WTC11 (cell line): Measurements from ENCODE around the gene SLAMF6. TPM values are rescaled to one million over a fixed set of nuclear protein-coding genes. Genes with fewer than 3 reads are reported as not detected.

Source experiments
- ATAC-seq: fragments of 200-7000 bp; cut with Tn5 transposase; 2 replicates; pipeline ENCODE4 v1.10.0; 2021; ENCODE audit warnings: mild to moderate bottlenecking, moderate library complexity
- CTCF ChIA-PET: fragments of 300-600 bp; sonication (Branson Sonifier 250); formaldehyde crosslinking; loops from one replicate; lab custom pipeline; 2021; ENCODE audit warnings: antibody characterized with exemption; lab: Charles Lee
- POLR2A ChIA-PET: fragments of 350-600 bp; sonication (Branson Sonifier 250); formaldehyde crosslinking; loops from one replicate; lab custom pipeline; 2021; ENCODE audit warnings: antibody characterized with exemption; lab: Charles Lee
- DNase-seq: peaks from one replicate; pipeline ENCODE4 v3.0.0; 2021; ENCODE audit warnings: low spot score
- H3K27ac Mint-ChIP-seq: 2 replicates; pipeline ENCODE4 v1.8.0; 2021; ENCODE audit warnings: mixed read lengths
- H3K27me3 Mint-ChIP-seq: 2 replicates; pipeline ENCODE4 v1.8.0; 2021; ENCODE audit warnings: low read depth, mild to moderate bottlenecking, moderate library complexity, mixed read lengths
- H3K36me3 Mint-ChIP-seq: 2 replicates; pipeline ENCODE4 v1.8.0; 2021; ENCODE audit warnings: mixed read lengths
- H3K4me1 Mint-ChIP-seq: 2 replicates; pipeline ENCODE4 v1.8.0; 2022; ENCODE audit warnings: mixed read lengths
- H3K4me3 Mint-ChIP-seq: 2 replicates; pipeline ENCODE4 v1.8.0; 2021; ENCODE audit warnings: mild to moderate bottlenecking, moderate library complexity, mixed read lengths
- H3K9me3 Mint-ChIP-seq: 2 replicates; pipeline ENCODE4 v1.8.0; 2021; ENCODE audit warnings: mixed read lengths
- CBFB ChIP-seq: sonication (generic); formaldehyde crosslinking; IDR thresholded peaks from 2 replicates; pipeline ENCODE4 v1.8.1; 2022; ENCODE audit warnings: mild to moderate bottlenecking, low read depth, missing genetic modification reagents
- CTCF ChIP-seq: fragments of 200-600 bp; IDR thresholded peaks from 2 replicates; pipeline ENCODE4 v1.8.0; 2022; ENCODE audit warnings: antibody characterized with exemption
- EMX1 ChIP-seq: fragments of 250-450 bp; sonication (Bioruptor Pico); IDR thresholded peaks from 2 replicates; pipeline ENCODE4 v1.8.0; 2021; ENCODE audit warnings: mild to moderate bottlenecking
- ETV6 ChIP-seq: sonication (generic); formaldehyde crosslinking; IDR thresholded peaks from 2 replicates; pipeline ENCODE4 v1.8.1; 2022; ENCODE audit warnings: mild to moderate bottlenecking, missing genetic modification reagents
- HMGXB4 ChIP-seq: sonication (generic); formaldehyde crosslinking; IDR thresholded peaks from 2 replicates; pipeline ENCODE4 v1.8.1; 2023; ENCODE audit warnings: mild to moderate bottlenecking, moderate library complexity, missing genetic modification reagents
- IRF2 ChIP-seq: sonication (generic); formaldehyde crosslinking; IDR thresholded peaks from 2 replicates; pipeline ENCODE4 v1.8.0; 2022; ENCODE audit warnings: low read depth, missing genetic modification reagents, borderline replicate concordance
- MYBL2 ChIP-seq: sonication (generic); formaldehyde crosslinking; IDR thresholded peaks from 2 replicates; pipeline ENCODE4 v1.8.1; 2023; ENCODE audit warnings: mild to moderate bottlenecking, moderate library complexity, missing genetic modification reagents
- NR2C2 ChIP-seq: sonication (generic); formaldehyde crosslinking; IDR thresholded peaks from 2 replicates; pipeline ENCODE4 v1.8.0; 2022; ENCODE audit warnings: mild to moderate bottlenecking, missing genetic modification reagents
- PREB ChIP-seq: sonication (generic); formaldehyde crosslinking; IDR thresholded peaks from 2 replicates; pipeline ENCODE4 v1.8.1; 2022; ENCODE audit warnings: mild to moderate bottlenecking, missing genetic modification reagents, moderate library complexity, borderline replicate concordance
- RORB ChIP-seq: fragments of 250-450 bp; sonication (Bioruptor Pico); IDR thresholded peaks from 2 replicates; pipeline ENCODE4 v1.9.0; 2021; ENCODE audit warnings: mild to moderate bottlenecking
- SMAD3 ChIP-seq: sonication (generic); formaldehyde crosslinking; IDR thresholded peaks from 2 replicates; pipeline ENCODE4 v1.8.0; 2022; ENCODE audit warnings: missing genetic modification reagents, mild to moderate bottlenecking, borderline replicate concordance
- TEAD1 ChIP-seq: sonication (generic); formaldehyde crosslinking; IDR thresholded peaks from 2 replicates; pipeline ENCODE4 v1.8.0; 2022; ENCODE audit warnings: mild to moderate bottlenecking, missing genetic modification reagents
- TEAD4 ChIP-seq: sonication (generic); formaldehyde crosslinking; IDR thresholded peaks from 2 replicates; pipeline ENCODE4 v1.8.0; 2022; ENCODE audit warnings: mild to moderate bottlenecking, missing genetic modification reagents
- TP53 ChIP-seq: sonication (generic); formaldehyde crosslinking; IDR thresholded peaks from 2 replicates; pipeline ENCODE4 v1.8.1; 2023; ENCODE audit warnings: mild to moderate bottlenecking, missing genetic modification reagents
- ZBTB21 ChIP-seq: sonication (generic); formaldehyde crosslinking; IDR thresholded peaks from 2 replicates; pipeline ENCODE4 v1.8.1; 2023; ENCODE audit warnings: mild to moderate bottlenecking, missing genetic modification reagents, borderline replicate concordance
- ZMAT4 ChIP-seq: fragments of 250-450 bp; sonication (Bioruptor Pico); IDR thresholded peaks from 2 replicates; pipeline ENCODE4 v1.9.0; 2021; ENCODE audit warnings: mild to moderate bottlenecking
- total RNA-seq: library from RNA; stranded (reverse); gene quantifications from 3 replicates; pipeline ENCODE4 v1.2.3, GENCODE V29; 2021
- TF ChIP-seq, protein P1 (sequence below): sonication (generic); formaldehyde crosslinking; conservative IDR thresholded peaks from 2 replicates; pipeline ENCODE4 v1.8.1; 2022; ENCODE audit warnings: mild to moderate bottlenecking, missing genetic modification reagents
- TF ChIP-seq, protein P2 (sequence below): sonication (generic); formaldehyde crosslinking; IDR thresholded peaks from 2 replicates; pipeline ENCODE4 v1.8.1; 2022; ENCODE audit warnings: low read depth, mild to moderate bottlenecking, moderate library complexity, missing genetic modification reagents, borderline replicate concordance
- TF ChIP-seq, protein P3 (sequence below): sonication (generic); formaldehyde crosslinking; IDR thresholded peaks from 2 replicates; pipeline ENCODE4 v1.8.1; 2022; ENCODE audit warnings: mild to moderate bottlenecking, moderate library complexity, missing genetic modification reagents
- TF ChIP-seq, protein P4 (sequence below): fragments of 250-450 bp; sonication (Bioruptor Pico); IDR thresholded peaks from 2 replicates; pipeline ENCODE4 v1.9.0; 2021; ENCODE audit warnings: moderate library complexity, mild to moderate bottlenecking, inconsistent platforms, borderline replicate concordance

SLAMF6 gene
- total RNA-seq, 1 experiment from 2014 or later, result not detected

DNA sequence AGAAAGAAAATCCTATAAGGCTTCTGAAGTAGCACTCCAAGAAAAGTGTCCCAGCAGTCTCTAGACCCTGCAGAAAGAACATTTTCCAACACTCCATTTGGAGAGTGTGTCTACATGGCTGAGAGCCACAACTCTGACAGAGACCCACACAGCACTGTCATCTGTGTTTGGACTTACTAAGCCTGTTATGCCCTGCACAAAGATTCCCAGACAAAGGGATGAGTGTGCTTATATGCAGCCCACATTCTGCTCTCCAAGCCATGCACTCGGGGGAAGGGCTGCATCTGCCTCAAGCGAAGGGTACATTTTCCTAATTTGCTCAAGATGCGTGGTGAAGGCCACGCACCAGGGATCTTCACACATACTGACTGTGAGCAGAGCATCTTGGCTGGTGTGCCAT is 24.4 kb upstream of the SLAMF6 start:
- no peak overlapping the region for H3K4me3 Mint-ChIP-seq
- ChIA-PET CTCF (interaction anchor here (1.9 kb wide), 1 partner anchor 60 kb away, joined by 5 read pairs; no protein-coding TSS in a partner anchor), POLR2A (no interaction called here)
- no peak for ATAC-seq
- H3K27ac Mint-ChIP-seq, result no peak overlapping the region
- H3K9me3 Mint-ChIP-seq, result peaks cover 8% of the 10 kb centered on the region
- H3K27me3 Mint-ChIP-seq, result peaks cover 3% of the 10 kb centered on the region; the same call in 1 of the 2 replicates
- 0 out of 2 replicates have a peak, but pooled peaks cover 4% of the 10 kb centered on the region for H3K4me1 Mint-ChIP-seq
- DNase-seq, result no peak
- TF ChIP-seq ZBTB21 (CRISPR knock-in tag) (no peak), HMGXB4 (CRISPR knock-in tag) (no peak), SMAD3 (CRISPR knock-in tag) (no peak), NR2C2 (no peak), ETV6 (CRISPR knock-in tag) (no peak), ZMAT4 (no peak), TEAD1 (CRISPR knock-in tag) (no peak), TEAD4 (CRISPR knock-in tag) (no peak), IRF2 (CRISPR knock-in tag) (no peak), CBFB (CRISPR knock-in tag) (no peak), TP53 (CRISPR knock-in tag) (no peak), PREB (CRISPR knock-in tag) (no peak), CTCF (no peak), RORB (no peak), EMX1 (no peak), MYBL2 (no peak)
- TF ChIP-seq, protein P1, sequence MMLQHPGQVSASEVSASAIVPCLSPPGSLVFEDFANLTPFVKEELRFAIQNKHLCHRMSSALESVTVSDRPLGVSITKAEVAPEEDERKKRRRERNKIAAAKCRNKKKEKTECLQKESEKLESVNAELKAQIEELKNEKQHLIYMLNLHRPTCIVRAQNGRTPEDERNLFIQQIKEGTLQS (CRISPR knock-in tag), result no peak
- TF ChIP-seq, protein P2, sequence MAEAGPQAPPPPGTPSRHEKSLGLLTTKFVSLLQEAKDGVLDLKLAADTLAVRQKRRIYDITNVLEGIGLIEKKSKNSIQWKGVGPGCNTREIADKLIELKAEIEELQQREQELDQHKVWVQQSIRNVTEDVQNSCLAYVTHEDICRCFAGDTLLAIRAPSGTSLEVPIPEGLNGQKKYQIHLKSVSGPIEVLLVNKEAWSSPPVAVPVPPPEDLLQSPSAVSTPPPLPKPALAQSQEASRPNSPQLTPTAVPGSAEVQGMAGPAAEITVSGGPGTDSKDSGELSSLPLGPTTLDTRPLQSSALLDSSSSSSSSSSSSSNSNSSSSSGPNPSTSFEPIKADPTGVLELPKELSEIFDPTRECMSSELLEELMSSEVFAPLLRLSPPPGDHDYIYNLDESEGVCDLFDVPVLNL, result no peak
- TF ChIP-seq, protein P3, sequence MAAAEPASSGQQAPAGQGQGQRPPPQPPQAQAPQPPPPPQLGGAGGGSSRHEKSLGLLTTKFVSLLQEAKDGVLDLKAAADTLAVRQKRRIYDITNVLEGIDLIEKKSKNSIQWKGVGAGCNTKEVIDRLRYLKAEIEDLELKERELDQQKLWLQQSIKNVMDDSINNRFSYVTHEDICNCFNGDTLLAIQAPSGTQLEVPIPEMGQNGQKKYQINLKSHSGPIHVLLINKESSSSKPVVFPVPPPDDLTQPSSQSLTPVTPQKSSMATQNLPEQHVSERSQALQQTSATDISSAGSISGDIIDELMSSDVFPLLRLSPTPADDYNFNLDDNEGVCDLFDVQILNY, result no peak
- TF ChIP-seq, protein P4, sequence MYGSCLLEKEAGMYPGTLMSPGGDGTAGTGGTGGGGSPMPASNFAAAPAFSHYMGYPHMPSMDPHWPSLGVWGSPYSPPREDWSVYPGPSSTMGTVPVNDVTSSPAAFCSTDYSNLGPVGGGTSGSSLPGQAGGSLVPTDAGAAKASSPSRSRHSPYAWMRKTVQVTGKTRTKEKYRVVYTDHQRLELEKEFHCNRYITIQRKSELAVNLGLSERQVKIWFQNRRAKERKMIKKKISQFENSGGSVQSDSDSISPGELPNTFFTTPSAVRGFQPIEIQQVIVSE (CRISPR knock-in tag), result no peak
- H3K36me3 Mint-ChIP-seq, result no peaks in the 10 kb centered on the region
